Vagina (tissue), 2 donors: ENCODE measurements around the gene LZTS2. TPM values are rescaled to one million over a fixed set of nuclear protein-coding genes. Genes with fewer than 3 reads are reported as not detected.

Source experiments
- DNase-seq, 2 donors: peaks; one replicate each; pipeline ENCODE4 v3.0.0-alpha.2; 2017; ENCODE audit errors: extremely low spot score in 2 of 2
- H3K27ac ChIP-seq: fragments of 200-600 bp; sonication (generic); one replicate; pipeline ENCODE4 v1.5.1; 2019
- H3K27me3 ChIP-seq: fragments of 200-600 bp; sonication (generic); one replicate; pipeline ENCODE4 v1.5.1; 2019
- H3K36me3 ChIP-seq, 2 donors: fragments of 200-600 bp; sonication (generic); one replicate each; pipeline ENCODE4 v1.5.1; 2017 to 2019
- H3K4me1 ChIP-seq: fragments of 200-600 bp; sonication (generic); one replicate; pipeline ENCODE4 v1.5.1; 2019
- H3K4me3 ChIP-seq, 2 donors: fragments of 200-600 bp; sonication (generic); 1 replicate in 1 of 2; 2 replicates in 1 of 2; pipeline ENCODE4 v1.5.1; 2016 to 2019
- H3K9me3 ChIP-seq: fragments of 200-600 bp; sonication (generic); one replicate; pipeline ENCODE4 v1.5.1; 2019
- CTCF ChIP-seq, 3 experiments: fragments of 450-650 bp in 2 of 3; fragments of 200-600 bp in 1 of 3; sonication (generic) in 1 of 3; IDR thresholded peaks; one replicate each; pipeline ENCODE4 v1.5.1; 2017 to 2019; ENCODE audit warnings: antibody characterized with exemption in 3 of 3, mild to moderate bottlenecking in 2 of 3, moderate library complexity in 2 of 3
- POLR2A ChIP-seq, 2 donors: fragments of 450-650 bp; IDR thresholded peaks; one replicate each; pipeline ENCODE4 v1.6.1; 2017; ENCODE audit warnings: antibody characterized with exemption in 2 of 2, mild to moderate bottlenecking in 2 of 2, moderate library complexity in 2 of 2
- POLR2AphosphoS5 ChIP-seq, 2 donors: sonication (generic); formaldehyde crosslinking; IDR thresholded peaks; one replicate each; pipeline ENCODE4 v1.9.0; 2017; ENCODE audit warnings: antibody characterized with exemption in 2 of 2, mild to moderate bottlenecking in 2 of 2, low read depth in 1 of 2; ENCODE audit not compliant: insufficient read depth in 1 of 2
- intact Hi-C: fragments of 100-400 bp; cut with DNase I; formaldehyde crosslinking; loops from one replicate; pipeline ENCODE4 v1.15.1; 2023
- total RNA-seq: library from RNA; depleted of rRNA; stranded (reverse); fragments of >200 nt; gene quantifications from one replicate; pipeline ENCODE4 v1.2.3, GENCODE V29; 2016

LZTS2 gene
- total RNA-seq, 1 donor from 2014 or later, result 99.4 TPM

GRCh38 chr10:101044117-101044516 lies 44.5 kb downstream of the LZTS2 start:
- Histone ChIP-seq H3K27me3 (no peaks in the 10 kb centered on the region), H3K4me1 (peaks cover 23% of the 10 kb centered on the region), H3K36me3 (no peaks in the 10 kb centered on the region), H3K9me3 (no peaks in the 10 kb centered on the region), H3K27ac (no peak overlapping the region), H3K4me3 (no peak overlapping the region)
- no peak for TF ChIP-seq POLR2AphosphoS5 (IDR thresholded peaks at IDR 0.05; ENCODE audit: insufficient read depth in 1 of 2, low read depth in 1 of 2)
- no peak for TF ChIP-seq CTCF (IDR thresholded peaks at IDR 0.05)
- TF ChIP-seq POLR2A (IDR thresholded peaks at IDR 0.05), result no peak
- no peak for DNase-seq
- intact Hi-C loops, result no loop called here

GRCh38 chr10:101046332-101047238 lies 47.0 kb downstream of the LZTS2 start:
- intact Hi-C loops, result no loop called here
- H3K36me3 ChIP-seq, result no peaks in the 10 kb centered on the region
- H3K9me3 ChIP-seq, result no peaks in the 10 kb centered on the region
- H3K27ac ChIP-seq, result no peak overlapping the region
- H3K4me1 ChIP-seq, result peaks cover 34% of the 10 kb centered on the region
- peaks cover 8% of the 10 kb centered on the region for H3K27me3 ChIP-seq
- no peak for TF ChIP-seq CTCF (IDR thresholded peaks at IDR 0.05)
- TF ChIP-seq POLR2AphosphoS5 (IDR thresholded peaks at IDR 0.05; ENCODE audit: insufficient read depth in 1 of 2, low read depth in 1 of 2), result no peak
- TF ChIP-seq POLR2A (IDR thresholded peaks at IDR 0.05), result no peak
- no peak overlapping the region for H3K4me3 ChIP-seq
- DNase-seq, result no peak

- no peaks in the 10 kb centered on the region for H3K9me3 ChIP-seq
- intact Hi-C loops, result no loop called here
- H3K27ac ChIP-seq, result no peak overlapping the region
- no peak for DNase-seq
- no peaks in the 10 kb centered on the region for H3K36me3 ChIP-seq
- TF ChIP-seq POLR2A (IDR thresholded peaks at IDR 0.05) (no peak), POLR2AphosphoS5 (IDR thresholded peaks at IDR 0.05; ENCODE audit: insufficient read depth in 1 of 2, low read depth in 1 of 2) (no peak), CTCF (IDR thresholded peaks at IDR 0.05) (no peak)
- peaks cover 31% of the 10 kb centered on the region for H3K4me1 ChIP-seq
- H3K27me3 ChIP-seq, result peaks cover 8% of the 10 kb centered on the region
- H3K4me3 ChIP-seq, result no peak overlapping the region
Observed at GRCh38 chr10:101047268-101047667, 47.7 kb downstream of the LZTS2 start.

- intact Hi-C loops, result no loop called here
- no peak for DNase-seq
- H3K27ac ChIP-seq, result no peak overlapping the region
- H3K36me3 ChIP-seq, result no peaks in the 10 kb centered on the region
- TF ChIP-seq POLR2A (IDR thresholded peaks at IDR 0.05) (no peak), POLR2AphosphoS5 (IDR thresholded peaks at IDR 0.05; ENCODE audit: insufficient read depth in 1 of 2, low read depth in 1 of 2) (no peak), CTCF (IDR thresholded peaks at IDR 0.05) (no peak)
- peaks cover 27% of the 10 kb centered on the region for H3K4me1 ChIP-seq
- no peaks in the 10 kb centered on the region for H3K9me3 ChIP-seq
- peaks cover 8% of the 10 kb centered on the region for H3K27me3 ChIP-seq
- H3K4me3 ChIP-seq, result no peak overlapping the region
Observed at GRCh38 chr10:101047961-101048892, 48.6 kb downstream of the LZTS2 start.
